ENCODE measurements around the gene SLC9A7.
A peak's percentile ranks its signal among the peaks of the same experiment; 100 is the strongest.

The SLC9A7 gene

GRCh38 chrX:46739736-46740135 lies 19.2 kb downstream of the SLC9A7 start:
- no peak overlapping the region for H3K9ac ChIP-seq (ENCODE audit: low read length)
- no peak overlapping the region for H3K4ac ChIP-seq (ENCODE audit: low read depth, low read length)
- no peak overlapping the region for H3K4me2 ChIP-seq (ENCODE audit: low read length)
- no peak overlapping the region for H2AFZ ChIP-seq (ENCODE audit: insufficient read depth, low read length, poor library complexity)
- H3K4me1 ChIP-seq (ENCODE audit: control insufficient read depth in 1 of 2, insufficient read depth in 2 of 2, low read length in 2 of 2): no peaks in the 10 kb centered on the region
- no peak overlapping the region for H3K14ac ChIP-seq (ENCODE audit: low read length)
- no peak overlapping the region for H3K18ac ChIP-seq (ENCODE audit: low read length)
- H4K12ac ChIP-seq (ENCODE audit: low read depth, low read length): no peak overlapping the region
- no peak overlapping the region for H2BK12ac ChIP-seq (ENCODE audit: low read length)
- no peak overlapping the region for H3K23ac ChIP-seq (ENCODE audit: low read length)
- WGBS (ENCODE audit: extremely low coverage, insufficient coverage, insufficient read length): no CpG with 5 or more reads among the region's 1 CpG
- no peaks in the 10 kb centered on the region for H3K27me3 ChIP-seq (ENCODE audit: insufficient read depth, low read length)
- H2BK120ac ChIP-seq (ENCODE audit: insufficient read depth, low read length, poor library complexity): no peak overlapping the region
- H2AK5ac ChIP-seq (ENCODE audit: low read length): no peak overlapping the region
- H3K79me1 ChIP-seq (ENCODE audit: low read length): no peaks in the 10 kb centered on the region
- DNase-seq: no peak
- H3K4me3 ChIP-seq (ENCODE audit: low read depth, low read length): no peak overlapping the region
- no peaks in the 10 kb centered on the region for H3K9me3 ChIP-seq (ENCODE audit: insufficient read depth, low read depth, low read length)
- no peak overlapping the region for H2BK5ac ChIP-seq (ENCODE audit: low read depth, low read length, poor library complexity)
- H3K79me2 ChIP-seq (ENCODE audit: control insufficient read depth, insufficient read depth, low read length, poor library complexity): no peaks in the 10 kb centered on the region
- H3K36me3 ChIP-seq (ENCODE audit: control insufficient read depth in 1 of 2, insufficient read depth in 2 of 2, low read length in 2 of 2): no peaks in the 10 kb centered on the region
- H3K27ac ChIP-seq (ENCODE audit: low read depth, low read length): no peak overlapping the region
- no peak overlapping the region for H4K8ac ChIP-seq (ENCODE audit: low read depth, low read length)
- no peak overlapping the region for H4K91ac ChIP-seq (ENCODE audit: low read depth, low read length)

GRCh38 chrX:46737462-46737861 lies 21.5 kb downstream of the SLC9A7 start:
- Histone ChIP-seq H3K4me2 (ENCODE audit: low read length) (no peak overlapping the region), H2AK5ac (ENCODE audit: low read length) (no peak overlapping the region), H3K27me3 (ENCODE audit: insufficient read depth, low read length) (no peaks in the 10 kb centered on the region), H3K18ac (ENCODE audit: low read length) (no peak overlapping the region), H3K27ac (ENCODE audit: low read depth, low read length) (no peak overlapping the region), H3K4me3 (ENCODE audit: low read depth, low read length) (no peak overlapping the region), H2BK120ac (ENCODE audit: insufficient read depth, low read length, poor library complexity) (no peak overlapping the region), H3K79me2 (ENCODE audit: control insufficient read depth, insufficient read depth, low read length, poor library complexity) (no peaks in the 10 kb centered on the region), H3K9me3 (ENCODE audit: insufficient read depth, low read depth, low read length) (no peaks in the 10 kb centered on the region), H4K12ac (ENCODE audit: low read depth, low read length) (no peak overlapping the region), H3K79me1 (ENCODE audit: low read length) (no peaks in the 10 kb centered on the region), H3K14ac (ENCODE audit: low read length) (no peak overlapping the region), H3K23ac (ENCODE audit: low read length) (no peak overlapping the region), H3K36me3 (ENCODE audit: control insufficient read depth in 1 of 2, insufficient read depth in 2 of 2, low read length in 2 of 2) (no peaks in the 10 kb centered on the region), H4K91ac (ENCODE audit: low read depth, low read length) (no peak overlapping the region), H2AFZ (ENCODE audit: insufficient read depth, low read length, poor library complexity) (no peak overlapping the region), H3K4ac (ENCODE audit: low read depth, low read length) (no peak overlapping the region), H2BK5ac (ENCODE audit: low read depth, low read length, poor library complexity) (no peak overlapping the region), H2BK12ac (ENCODE audit: low read length) (no peak overlapping the region), H3K4me1 (ENCODE audit: control insufficient read depth in 1 of 2, insufficient read depth in 2 of 2, low read length in 2 of 2) (no peaks in the 10 kb centered on the region), H4K8ac (ENCODE audit: low read depth, low read length) (no peak overlapping the region), H3K9ac (ENCODE audit: low read length) (no peak overlapping the region)
- WGBS (ENCODE audit: extremely low coverage, insufficient coverage, insufficient read length): no CpG with 5 or more reads among the region's 2 CpGs
- DNase-seq: peak in 1 of 2 donors; percentile 72

- Histone ChIP-seq H4K12ac (ENCODE audit: low read depth, low read length) (no peak overlapping the region), H2BK120ac (ENCODE audit: insufficient read depth, low read length, poor library complexity) (no peak overlapping the region), H3K4me1 (ENCODE audit: control insufficient read depth in 1 of 2, insufficient read depth in 2 of 2, low read length in 2 of 2) (no peaks in the 10 kb centered on the region), H3K4ac (ENCODE audit: low read depth, low read length) (no peak overlapping the region), H4K8ac (ENCODE audit: low read depth, low read length) (no peak overlapping the region), H2AK5ac (ENCODE audit: low read length) (no peak overlapping the region), H2BK12ac (ENCODE audit: low read length) (no peak overlapping the region), H3K4me2 (ENCODE audit: low read length) (no peak overlapping the region), H3K79me2 (ENCODE audit: control insufficient read depth, insufficient read depth, low read length, poor library complexity) (no peaks in the 10 kb centered on the region), H3K27me3 (ENCODE audit: insufficient read depth, low read length) (no peaks in the 10 kb centered on the region), H3K9ac (ENCODE audit: low read length) (no peak overlapping the region), H3K36me3 (ENCODE audit: control insufficient read depth in 1 of 2, insufficient read depth in 2 of 2, low read length in 2 of 2) (no peaks in the 10 kb centered on the region), H3K9me3 (ENCODE audit: insufficient read depth, low read depth, low read length) (no peaks in the 10 kb centered on the region), H2BK5ac (ENCODE audit: low read depth, low read length, poor library complexity) (no peak overlapping the region), H3K14ac (ENCODE audit: low read length) (no peak overlapping the region), H4K91ac (ENCODE audit: low read depth, low read length) (no peak overlapping the region), H3K27ac (ENCODE audit: low read depth, low read length) (no peak overlapping the region), H3K79me1 (ENCODE audit: low read length) (no peaks in the 10 kb centered on the region), H3K23ac (ENCODE audit: low read length) (no peak overlapping the region), H2AFZ (ENCODE audit: insufficient read depth, low read length, poor library complexity) (no peak overlapping the region), H3K18ac (ENCODE audit: low read length) (no peak overlapping the region), H3K4me3 (ENCODE audit: low read depth, low read length) (no peak overlapping the region)
- DNase-seq: no peak
These were observed 21.9 kb downstream of the SLC9A7 start for GRCh38 chrX:46737041-46737440.

DNA sequence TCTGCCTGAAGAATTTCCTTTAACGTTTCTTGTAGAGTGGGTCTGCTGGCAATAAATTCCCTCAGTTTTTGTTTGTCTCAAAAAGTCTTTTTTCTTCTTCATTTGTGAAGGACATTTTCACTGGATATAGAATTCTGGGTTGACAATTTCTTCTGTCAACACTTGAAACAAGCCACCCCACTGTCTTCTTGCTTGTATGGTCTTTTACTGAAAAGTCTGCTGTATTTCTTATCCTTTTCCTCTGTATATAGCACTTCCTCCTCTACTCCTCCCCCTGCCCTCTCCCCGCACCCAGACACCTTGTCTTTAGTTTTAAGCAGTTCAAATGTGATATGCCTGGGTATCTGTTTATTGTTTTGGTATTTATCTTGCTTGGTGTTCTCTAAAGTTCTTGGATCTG lies 23.3 kb downstream of the SLC9A7 start:
- Histone ChIP-seq H2AK5ac (ENCODE audit: low read length) (no peak overlapping the region), H2AFZ (ENCODE audit: insufficient read depth, low read length, poor library complexity) (no peak overlapping the region)

More for the DNA sequence above, 23.3 kb downstream of the SLC9A7 start:
- H3K9ac ChIP-seq (ENCODE audit: low read length): no peak overlapping the region
- no CpG with 5 or more reads among the region's 2 CpGs for WGBS (ENCODE audit: extremely low coverage, insufficient coverage, insufficient read length)
- no peak overlapping the region for H3K4me3 ChIP-seq (ENCODE audit: low read depth, low read length)
- no peaks in the 10 kb centered on the region for H3K79me1 ChIP-seq (ENCODE audit: low read length)
- no peak overlapping the region for H2BK12ac ChIP-seq (ENCODE audit: low read length)
- H2BK5ac ChIP-seq (ENCODE audit: low read depth, low read length, poor library complexity): no peak overlapping the region
- H3K18ac ChIP-seq (ENCODE audit: low read length): no peak overlapping the region
- H3K9me3 ChIP-seq (ENCODE audit: insufficient read depth, low read depth, low read length): no peaks in the 10 kb centered on the region
- H3K14ac ChIP-seq (ENCODE audit: low read length): no peak overlapping the region
- H3K4me1 ChIP-seq (ENCODE audit: control insufficient read depth in 1 of 2, insufficient read depth in 2 of 2, low read length in 2 of 2): no peaks in the 10 kb centered on the region
- no peak overlapping the region for H2BK120ac ChIP-seq (ENCODE audit: insufficient read depth, low read length, poor library complexity)
- H4K91ac ChIP-seq (ENCODE audit: low read depth, low read length): no peak overlapping the region
- H3K36me3 ChIP-seq (ENCODE audit: control insufficient read depth in 1 of 2, insufficient read depth in 2 of 2, low read length in 2 of 2): no peaks in the 10 kb centered on the region
- no peak overlapping the region for H4K8ac ChIP-seq (ENCODE audit: low read depth, low read length)
- H3K27me3 ChIP-seq (ENCODE audit: insufficient read depth, low read length): no peaks in the 10 kb centered on the region
- H3K27ac ChIP-seq (ENCODE audit: low read depth, low read length): no peak overlapping the region
- no peak for DNase-seq
- H3K4me2 ChIP-seq (ENCODE audit: low read length): no peak overlapping the region
- no peak overlapping the region for H3K23ac ChIP-seq (ENCODE audit: low read length)
- no peak overlapping the region for H3K4ac ChIP-seq (ENCODE audit: low read depth, low read length)
- H3K79me2 ChIP-seq (ENCODE audit: control insufficient read depth, insufficient read depth, low read length, poor library complexity): no peaks in the 10 kb centered on the region
- H4K12ac ChIP-seq (ENCODE audit: low read depth, low read length): no peak overlapping the region
